Vagina (tissue), 2 donors: ENCODE data around the gene RAB24. TPM values are rescaled to one million over a fixed set of nuclear protein-coding genes. Genes with fewer than 3 reads are reported as not detected.

ENCODE experiments used
- DNase-seq, 2 donors: peaks; one replicate each; pipeline ENCODE4 v3.0.0-alpha.2; 2017; ENCODE audit errors: extremely low spot score in 2 of 2
- H3K27ac ChIP-seq: fragments of 200-600 bp; sonication (generic); one replicate; pipeline ENCODE4 v1.5.1; 2019
- H3K27me3 ChIP-seq: fragments of 200-600 bp; sonication (generic); one replicate; pipeline ENCODE4 v1.5.1; 2019
- H3K36me3 ChIP-seq, 2 donors: fragments of 200-600 bp; sonication (generic); one replicate each; pipeline ENCODE4 v1.5.1; 2017 to 2019
- H3K4me1 ChIP-seq: fragments of 200-600 bp; sonication (generic); one replicate; pipeline ENCODE4 v1.5.1; 2019
- H3K4me3 ChIP-seq, 2 donors: fragments of 200-600 bp; sonication (generic); 1 replicate in 1 of 2; 2 replicates in 1 of 2; pipeline ENCODE4 v1.5.1; 2016 to 2019
- H3K9me3 ChIP-seq: fragments of 200-600 bp; sonication (generic); one replicate; pipeline ENCODE4 v1.5.1; 2019
- POLR2A ChIP-seq, 2 donors: fragments of 450-650 bp; IDR thresholded peaks; one replicate each; pipeline ENCODE4 v1.6.1; 2017; ENCODE audit warnings: antibody characterized with exemption in 2 of 2, mild to moderate bottlenecking in 2 of 2, moderate library complexity in 2 of 2
- POLR2AphosphoS5 ChIP-seq, 2 donors: sonication (generic); formaldehyde crosslinking; IDR thresholded peaks; one replicate each; pipeline ENCODE4 v1.9.0; 2017; ENCODE audit warnings: antibody characterized with exemption in 2 of 2, mild to moderate bottlenecking in 2 of 2, low read depth in 1 of 2; ENCODE audit not compliant: insufficient read depth in 1 of 2
- intact Hi-C: fragments of 100-400 bp; cut with DNase I; formaldehyde crosslinking; loops from one replicate; pipeline ENCODE4 v1.15.1; 2023
- total RNA-seq: library from RNA; depleted of rRNA; stranded (reverse); fragments of >200 nt; gene quantifications from one replicate; pipeline ENCODE4 v1.2.3, GENCODE V29; 2016
- TF ChIP-seq, protein P1 (sequence below), 3 experiments: fragments of 450-650 bp in 2 of 3; fragments of 200-600 bp in 1 of 3; sonication (generic) in 1 of 3; IDR thresholded peaks; one replicate each; pipeline ENCODE4 v1.5.1; 2017 to 2019; ENCODE audit warnings: antibody characterized with exemption in 3 of 3, mild to moderate bottlenecking in 2 of 3, moderate library complexity in 2 of 3

RAB24 gene
- total RNA-seq, 1 donor from 2014 or later, result 48.6 TPM

DNA sequence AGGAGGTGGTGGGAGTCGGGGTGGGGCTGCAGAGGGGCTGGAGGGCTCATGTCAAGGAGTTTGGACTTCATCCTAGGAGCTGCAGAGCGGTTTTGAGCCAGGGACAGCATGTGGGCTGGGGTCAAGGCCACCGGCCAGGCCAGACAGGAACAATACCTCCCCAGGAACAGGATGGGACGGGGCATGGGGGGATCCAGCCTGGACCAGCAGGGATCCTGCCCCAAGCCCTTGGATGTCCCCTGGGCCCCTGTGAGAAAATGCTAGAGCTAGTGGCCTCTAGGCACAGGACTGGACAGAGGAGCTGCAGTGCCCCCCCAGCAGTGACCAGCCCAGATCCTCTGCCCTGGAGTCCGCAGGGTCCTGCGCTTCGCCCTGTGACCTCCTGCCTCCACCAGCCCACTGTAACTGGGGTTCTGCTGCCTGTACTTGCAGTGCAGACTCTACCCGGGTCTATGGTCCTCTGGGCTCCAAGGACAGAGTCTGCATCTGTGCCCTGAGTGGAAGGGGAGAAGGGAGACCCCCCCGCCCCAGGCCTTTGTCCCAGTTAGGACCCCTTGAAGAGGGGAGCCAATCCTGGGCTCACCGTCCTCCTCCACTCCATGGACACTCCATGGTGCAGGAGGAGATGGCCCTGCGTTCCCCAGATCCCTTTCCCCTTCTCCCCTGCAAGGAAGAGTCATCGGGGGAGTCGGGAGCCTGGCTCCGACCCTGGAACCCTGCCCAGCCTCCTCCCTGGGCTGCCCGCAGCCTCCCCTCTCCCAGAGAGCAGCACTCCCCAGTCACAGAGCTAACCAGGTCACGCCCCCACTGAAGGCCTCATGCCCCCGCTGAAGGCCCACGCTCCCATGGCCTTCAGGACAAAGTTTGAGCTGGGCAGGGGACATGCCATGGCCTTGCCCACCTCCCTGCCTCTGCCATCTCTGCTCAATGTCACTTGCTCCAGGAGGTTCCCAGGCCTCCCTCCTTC lies 11.1 kb upstream of the RAB24 start:
- Histone ChIP-seq H3K27me3 (no peaks in the 10 kb centered on the region), H3K27ac (no peak overlapping the region), H3K4me3 (no peak overlapping the region), H3K36me3 (no peaks in the 10 kb centered on the region), H3K9me3 (no peaks in the 10 kb centered on the region), H3K4me1 (peaks cover 25% of the 10 kb centered on the region)
- TF ChIP-seq POLR2AphosphoS5 (IDR thresholded peaks at IDR 0.05; ENCODE audit: insufficient read depth in 1 of 2, low read depth in 1 of 2) (no peak), POLR2A (IDR thresholded peaks at IDR 0.05) (no peak)
- TF ChIP-seq, protein P1, sequence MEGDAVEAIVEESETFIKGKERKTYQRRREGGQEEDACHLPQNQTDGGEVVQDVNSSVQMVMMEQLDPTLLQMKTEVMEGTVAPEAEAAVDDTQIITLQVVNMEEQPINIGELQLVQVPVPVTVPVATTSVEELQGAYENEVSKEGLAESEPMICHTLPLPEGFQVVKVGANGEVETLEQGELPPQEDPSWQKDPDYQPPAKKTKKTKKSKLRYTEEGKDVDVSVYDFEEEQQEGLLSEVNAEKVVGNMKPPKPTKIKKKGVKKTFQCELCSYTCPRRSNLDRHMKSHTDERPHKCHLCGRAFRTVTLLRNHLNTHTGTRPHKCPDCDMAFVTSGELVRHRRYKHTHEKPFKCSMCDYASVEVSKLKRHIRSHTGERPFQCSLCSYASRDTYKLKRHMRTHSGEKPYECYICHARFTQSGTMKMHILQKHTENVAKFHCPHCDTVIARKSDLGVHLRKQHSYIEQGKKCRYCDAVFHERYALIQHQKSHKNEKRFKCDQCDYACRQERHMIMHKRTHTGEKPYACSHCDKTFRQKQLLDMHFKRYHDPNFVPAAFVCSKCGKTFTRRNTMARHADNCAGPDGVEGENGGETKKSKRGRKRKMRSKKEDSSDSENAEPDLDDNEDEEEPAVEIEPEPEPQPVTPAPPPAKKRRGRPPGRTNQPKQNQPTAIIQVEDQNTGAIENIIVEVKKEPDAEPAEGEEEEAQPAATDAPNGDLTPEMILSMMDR (IDR thresholded peaks at IDR 0.05), result no peak
- intact Hi-C loops, result loop anchor here (10.0 kb wide), 1 partner anchor 140 kb away; no protein-coding TSS in a partner anchor
- no peak for DNase-seq

DNA sequence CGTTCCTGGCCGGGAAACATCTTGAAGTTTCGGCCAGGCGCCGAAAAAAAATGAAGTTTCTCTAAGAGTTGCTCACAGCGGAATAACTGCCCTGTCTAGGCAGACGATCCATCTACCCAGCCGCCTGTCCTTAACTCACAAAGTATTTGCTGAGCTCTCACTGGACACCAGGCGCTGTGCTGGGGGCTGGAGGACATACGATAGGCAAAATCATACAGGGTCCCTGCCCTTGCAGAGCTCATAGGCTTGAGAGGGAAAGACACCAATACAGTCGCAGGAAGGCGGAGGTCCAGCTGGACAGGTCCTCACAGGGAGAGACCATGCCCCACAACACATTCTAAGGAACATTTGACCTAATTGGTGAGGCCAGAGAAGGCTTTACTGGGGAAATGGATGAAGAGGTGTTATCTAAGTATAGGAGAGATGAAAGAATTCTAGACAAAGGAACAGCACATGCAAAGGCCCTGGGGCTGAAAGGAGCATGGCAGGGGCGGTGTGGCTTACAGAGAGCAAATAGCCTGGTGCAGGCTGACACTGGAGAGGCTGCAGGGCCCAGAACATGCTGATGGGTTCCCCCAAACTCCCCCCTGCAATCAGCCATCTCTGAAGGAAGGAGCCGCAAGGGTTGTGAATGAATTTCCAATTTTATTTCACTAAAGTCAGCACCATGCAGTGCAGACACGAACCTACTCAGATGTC lies 10.2 kb upstream of the RAB24 start:
- Histone ChIP-seq H3K27me3 (no peaks in the 10 kb centered on the region), H3K4me1 (peaks cover 25% of the 10 kb centered on the region), H3K36me3 (no peaks in the 10 kb centered on the region), H3K9me3 (no peaks in the 10 kb centered on the region), H3K4me3 (no peak overlapping the region), H3K27ac (no peak overlapping the region)
- intact Hi-C loops, result loop anchor here (2.0 to 10.0 kb wide), 2 partner anchors 141 to 183 kb away; partner anchors contain the start of gene PDLIM7
- no peak for TF ChIP-seq POLR2A (IDR thresholded peaks at IDR 0.05)
- TF ChIP-seq, protein P1 (IDR thresholded peaks at IDR 0.05), result no peak
- no peak for TF ChIP-seq POLR2AphosphoS5 (IDR thresholded peaks at IDR 0.05; ENCODE audit: insufficient read depth in 1 of 2, low read depth in 1 of 2)
- DNase-seq, result no peak

DNA sequence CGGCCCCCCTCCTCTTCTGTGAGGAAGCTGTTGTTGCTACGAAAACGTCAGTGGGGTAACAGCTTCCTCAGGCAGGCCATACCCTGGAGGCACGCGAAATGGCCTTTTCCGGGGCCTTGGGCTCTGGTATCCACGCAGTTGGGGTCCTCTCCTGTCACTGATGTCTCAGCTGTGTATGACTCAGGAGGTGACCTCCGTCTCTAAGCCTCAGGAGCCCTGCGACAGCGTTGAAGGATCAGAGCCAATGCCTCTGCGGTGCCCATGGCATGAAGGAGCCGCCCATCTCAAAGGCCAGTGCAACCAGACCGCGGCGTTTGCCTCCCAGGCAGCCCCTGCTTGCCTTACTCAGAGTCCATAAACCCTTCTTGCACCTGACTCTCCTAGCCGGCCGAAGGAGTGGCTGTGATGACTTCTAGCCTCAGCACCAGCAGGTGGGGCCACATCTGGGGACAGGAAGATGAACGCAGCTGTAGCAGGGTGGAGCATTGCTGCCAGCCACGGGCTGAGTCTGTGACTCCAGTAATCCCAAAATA lies 9.2 kb upstream of the RAB24 start:
- Histone ChIP-seq H3K27ac (no peak overlapping the region), H3K27me3 (no peaks in the 10 kb centered on the region), H3K4me1 (peaks cover 25% of the 10 kb centered on the region), H3K36me3 (no peaks in the 10 kb centered on the region), H3K9me3 (no peaks in the 10 kb centered on the region), H3K4me3 (peak overlapping the region; percentile 44 to 48)
- intact Hi-C loops, result loop anchor here (2.0 to 10.0 kb wide), 2 partner anchors 142 to 184 kb away; partner anchors contain the start of gene PDLIM7
- DNase-seq, result no peak
- TF ChIP-seq POLR2A (IDR thresholded peaks at IDR 0.05), result no peak
- no peak for TF ChIP-seq POLR2AphosphoS5 (IDR thresholded peaks at IDR 0.05; ENCODE audit: insufficient read depth in 1 of 2, low read depth in 1 of 2)
- TF ChIP-seq, protein P1 (IDR thresholded peaks at IDR 0.05), result no peak

DNA sequence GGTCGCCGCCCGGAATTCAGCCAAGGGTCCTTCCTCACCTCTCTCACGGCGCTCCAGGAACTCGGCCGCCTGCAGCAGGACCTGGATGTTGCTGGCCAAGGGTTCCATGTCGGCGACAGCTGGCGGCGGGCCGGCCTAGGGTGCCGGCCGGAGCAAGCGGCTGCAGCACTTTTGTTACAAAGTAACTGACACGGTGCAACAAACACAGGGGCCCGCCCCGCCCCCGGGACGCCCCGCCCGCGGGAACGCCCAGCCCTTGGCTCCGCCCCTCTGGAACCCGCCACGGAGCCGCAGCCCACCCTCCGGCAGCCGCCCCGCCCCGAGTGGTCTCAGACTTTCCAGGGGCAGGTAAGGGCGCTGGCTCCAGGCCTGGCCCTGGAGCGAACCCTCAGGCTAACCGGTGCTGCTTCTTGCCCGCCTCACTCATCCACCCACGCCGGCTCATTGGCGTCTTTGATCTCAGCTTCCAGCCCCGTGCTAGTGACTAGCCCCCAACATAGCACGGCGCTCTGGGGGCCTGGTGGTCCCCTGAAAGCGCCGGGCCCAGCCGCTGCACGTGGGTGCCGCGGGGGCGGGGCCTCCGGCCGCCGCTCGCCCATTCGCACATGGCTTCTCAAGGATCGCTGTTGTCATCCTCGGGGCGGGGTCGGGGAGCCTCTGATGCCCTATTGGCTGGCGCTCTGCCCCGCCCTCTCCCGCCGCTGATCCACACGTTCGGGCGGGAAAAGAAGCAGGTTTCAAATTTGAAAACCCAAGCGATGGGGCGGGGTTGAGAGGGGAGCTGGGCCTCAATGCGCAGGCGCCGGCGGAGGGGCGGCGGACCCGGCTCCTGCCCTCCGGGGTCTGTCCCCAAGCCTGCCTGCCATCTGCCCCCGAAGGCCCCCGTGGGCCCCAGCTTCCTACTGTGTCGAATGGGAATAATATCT lies 8.5 kb upstream of the RAB24 start, which contains the start of gene MXD3:
Gene MXD3, minus strand, starts transcription at position 176 of the 926 bp plus-strand sequence. Its CDS starts 68 bp downstream, at position 108.
- Histone ChIP-seq H3K4me1 (peaks cover 25% of the 10 kb centered on the region), H3K4me3 (peak within 1 kb of the TSS; percentile 44 to 48), H3K27ac (no peak within 1 kb of the TSS), H3K9me3 (no peaks in the 10 kb centered on the region), H3K27me3 (no peaks in the 10 kb centered on the region), H3K36me3 (no peaks in the 10 kb centered on the region)
- TF ChIP-seq POLR2AphosphoS5 (IDR thresholded peaks at IDR 0.05; ENCODE audit: insufficient read depth in 1 of 2, low read depth in 1 of 2), result peak in 1 of 2 donors; percentile 37
- no peak for TF ChIP-seq POLR2A (IDR thresholded peaks at IDR 0.05)
- intact Hi-C loops, result loop anchor here (2.0 to 10.0 kb wide), 2 partner anchors 143 to 185 kb away; partner anchors contain the start of gene PDLIM7
- no peak for DNase-seq
